ENCODE data around the gene PRR30.
"Not testable (repeated sequence)": the region's sequence is repeated elsewhere in the genome, so short reads cannot be mapped to it uniquely, and the experiment has no call there.

Gene PRR30

DNA sequence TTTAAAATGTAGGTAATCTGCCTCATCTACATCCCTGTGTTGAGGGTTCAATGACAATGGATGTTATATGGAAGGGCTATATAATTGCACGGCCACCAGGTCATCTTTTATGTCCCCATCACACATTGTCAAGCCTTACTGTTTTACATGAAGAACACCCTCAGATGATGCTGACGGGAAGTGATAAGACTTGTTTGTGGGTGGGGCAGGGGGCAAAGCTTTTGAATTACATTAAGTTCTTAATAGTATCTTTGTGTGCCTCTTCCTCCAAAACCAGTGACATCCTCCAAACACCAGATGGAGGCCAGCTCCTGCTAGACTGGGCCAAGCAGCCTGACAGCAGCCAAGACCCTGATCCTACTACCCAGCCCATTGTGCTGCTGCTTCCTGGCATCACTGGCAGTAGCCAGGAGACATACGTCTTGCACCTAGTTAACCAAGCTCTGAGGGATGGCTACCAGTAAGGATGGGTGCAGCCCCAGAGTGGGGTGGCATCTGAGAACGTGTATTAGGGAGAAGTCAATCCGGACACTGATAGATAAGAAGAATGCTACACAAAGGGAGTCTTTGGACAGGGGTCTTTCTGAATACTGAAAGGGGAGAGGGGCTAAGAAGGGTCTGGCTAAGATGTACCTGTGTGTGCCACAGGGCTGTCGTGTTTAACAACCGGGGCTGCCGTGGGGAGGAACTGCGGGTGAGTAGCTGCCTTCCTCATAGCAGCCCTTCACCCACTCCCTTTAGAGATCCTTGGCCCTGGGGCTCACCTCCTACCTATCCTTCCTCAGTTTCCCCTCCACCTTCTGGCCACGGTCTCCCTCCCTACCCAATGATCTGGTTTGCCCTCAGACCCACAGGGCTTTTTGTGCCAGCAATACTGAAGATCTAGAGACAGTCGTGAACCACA is 10.3 kb downstream of the PRR30 start:
- no peak for DNase-seq (ENCODE audit: low spot score)

DNA sequence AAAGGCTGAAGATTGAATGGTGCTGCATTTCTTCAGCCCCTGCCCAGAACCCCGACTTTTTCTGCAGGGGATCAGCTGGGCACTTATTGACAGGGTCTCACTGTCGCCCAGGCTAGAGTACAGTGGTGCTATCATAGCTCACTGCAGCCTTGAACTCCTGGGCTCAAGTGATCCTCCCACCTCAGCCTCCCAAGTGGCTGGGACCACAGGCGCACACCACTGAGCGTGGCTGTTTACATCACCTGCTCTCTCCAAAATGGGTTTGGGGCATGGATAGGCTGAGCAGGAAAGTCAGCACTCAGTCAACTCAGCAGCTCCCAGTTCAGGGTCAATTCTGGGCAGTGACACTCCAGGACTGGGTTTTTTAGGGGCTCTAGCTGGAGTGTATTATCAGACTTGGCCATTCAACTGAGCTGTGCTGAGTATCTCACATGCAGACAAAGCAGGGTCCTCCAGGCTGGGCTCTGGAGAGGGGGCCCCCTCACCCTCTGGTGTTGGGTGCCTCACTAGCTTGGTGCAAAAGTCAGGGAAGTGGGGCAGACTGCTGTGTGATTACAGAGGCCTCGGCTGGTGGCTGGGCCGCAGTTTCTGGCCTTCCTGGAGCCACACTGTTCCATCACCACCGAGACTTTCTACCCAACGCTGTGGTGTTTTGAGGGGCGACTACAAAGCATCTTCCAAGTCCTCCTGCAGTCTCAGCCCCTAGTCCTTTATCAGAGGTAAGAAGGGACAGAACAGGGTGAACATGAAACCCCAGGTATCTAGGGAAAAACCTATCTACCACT is 11.1 kb downstream of the PRR30 start:
- DNase-seq (ENCODE audit: low spot score): no peak

DNA sequence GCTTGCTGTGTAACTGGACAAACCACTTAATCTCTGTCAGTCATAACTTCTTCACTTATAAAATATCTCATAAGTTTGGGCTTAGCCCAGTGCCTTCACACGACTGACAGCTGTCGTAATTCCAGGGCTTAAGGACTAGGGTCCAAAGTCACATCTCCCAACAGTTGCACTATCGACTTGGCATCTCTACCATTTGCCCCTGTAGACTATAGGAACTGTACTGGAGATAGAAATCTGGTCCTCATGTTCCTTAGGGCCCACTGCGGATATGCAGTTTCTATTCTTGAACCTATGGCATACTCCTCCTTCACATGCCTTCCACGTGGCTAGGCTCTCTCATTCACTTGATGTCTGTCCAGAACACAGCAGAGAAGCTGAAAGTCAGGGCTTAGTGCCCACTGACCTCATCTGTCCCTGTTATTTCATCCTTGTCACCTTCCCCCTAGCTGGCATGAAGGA is 12.9 kb downstream of the PRR30 start:
- DNase-seq (ENCODE audit: low spot score): no peak

DNA sequence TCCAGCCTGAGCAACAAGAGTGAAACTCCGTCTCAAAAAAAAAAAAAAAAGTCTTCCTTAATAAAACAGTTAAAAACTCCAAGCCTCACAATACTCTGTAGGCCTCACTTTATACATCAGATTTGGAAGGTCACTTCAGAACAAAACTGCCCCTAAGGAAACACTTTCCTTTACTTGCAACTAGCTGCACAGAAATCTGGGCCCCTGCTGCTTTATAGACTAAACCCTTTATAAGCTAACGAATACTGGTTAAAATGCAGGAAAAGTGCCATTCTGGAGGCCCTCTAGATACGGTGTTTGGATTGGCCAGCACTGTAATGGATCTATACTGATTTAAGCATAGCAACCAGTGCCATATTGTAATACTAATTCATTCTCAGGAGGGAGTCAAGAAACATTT is 14.1 kb downstream of the PRR30 start:
- no peak for DNase-seq (ENCODE audit: low spot score)

DNA sequence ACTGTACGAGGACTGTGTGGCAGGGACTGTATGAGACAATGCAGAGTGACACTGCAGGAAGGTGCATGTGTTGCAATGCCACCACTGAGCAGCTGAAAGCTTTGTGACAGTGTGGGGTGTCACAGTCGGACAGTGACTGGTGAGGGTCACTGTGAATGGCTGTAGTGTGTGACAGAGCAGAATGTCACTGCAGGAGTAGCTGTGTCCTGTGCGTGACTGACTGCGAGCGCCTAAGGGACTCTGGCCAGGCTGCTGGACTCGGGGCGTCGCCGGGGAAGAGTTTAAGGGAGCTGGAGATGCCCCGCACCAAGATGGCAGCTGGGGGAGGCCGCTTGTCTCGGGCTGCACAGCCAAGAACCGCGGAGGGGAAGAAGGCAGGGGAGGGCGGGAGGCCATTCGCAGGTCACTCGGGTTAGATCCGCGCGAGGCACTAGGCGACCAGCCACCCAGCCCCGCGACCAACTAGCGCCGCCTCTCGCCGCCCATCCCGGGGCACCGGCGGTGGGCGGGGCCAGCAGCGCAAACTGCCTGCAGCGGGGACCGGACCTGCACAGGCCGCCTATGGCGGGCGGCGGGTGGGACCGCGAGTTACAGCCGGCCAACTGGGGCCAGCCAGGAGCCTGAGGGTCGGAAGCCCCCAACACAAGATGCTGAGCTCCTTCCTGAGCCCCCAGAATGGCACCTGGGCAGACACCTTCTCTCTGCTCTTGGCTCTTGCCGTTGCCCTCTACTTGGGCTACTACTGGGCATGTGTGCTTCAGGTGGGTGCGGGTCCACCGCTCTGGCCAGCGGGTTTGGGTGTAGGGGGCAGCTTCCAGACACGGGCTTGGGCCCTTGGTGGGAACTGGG is 15.7 kb downstream of the PRR30 start, which contains the start of gene ABHD1:
TSS of gene ABHD1 (plus strand) at position 514 of the 849 bp plus-strand sequence. CDS start at position 648, 134 bp downstream.
- peak; percentile 71 for DNase-seq (ENCODE audit: low spot score)

DNA sequence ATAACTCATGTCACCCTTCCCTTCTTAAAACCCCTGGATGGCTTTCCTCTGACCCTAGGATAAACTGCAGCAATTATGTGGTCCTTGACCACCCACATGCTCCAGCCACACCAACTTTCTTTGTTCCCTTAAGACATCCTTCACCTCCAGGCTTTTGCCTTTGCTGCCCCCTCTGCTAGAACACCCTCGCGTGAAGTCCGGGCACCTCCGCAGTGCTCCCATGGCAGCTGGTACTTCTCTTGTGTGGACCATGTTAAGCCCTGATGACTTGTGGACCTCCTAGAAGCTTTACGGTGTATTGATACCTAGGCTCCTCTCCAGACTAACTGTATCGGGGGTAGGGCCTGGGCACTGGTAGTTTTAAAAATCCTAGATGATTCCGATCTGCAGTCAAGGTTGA is 16.4 kb downstream of the PRR30 start:
- no peak for DNase-seq (ENCODE audit: low spot score)

DNA sequence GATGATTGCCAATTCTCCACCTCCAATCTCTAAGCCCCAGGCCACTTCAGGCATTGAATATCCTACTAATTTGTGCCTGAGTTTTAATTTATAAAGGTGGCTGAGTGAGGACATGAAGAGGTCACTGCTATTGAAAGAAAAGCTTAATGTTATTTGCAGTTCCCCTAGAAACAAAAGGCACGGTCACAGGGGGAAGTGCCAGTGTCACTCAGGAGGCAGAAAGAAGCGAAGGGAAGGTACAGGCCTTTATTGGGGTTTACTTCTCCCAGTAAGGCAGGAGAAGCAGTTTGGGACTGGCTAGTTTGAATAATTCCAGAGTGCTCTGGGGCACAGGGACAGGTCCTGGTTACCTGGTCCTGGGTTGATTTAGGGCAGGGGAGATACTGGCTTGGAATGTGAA is 17.3 kb downstream of the PRR30 start:
- DNase-seq (ENCODE audit: low spot score): no peak

DNA sequence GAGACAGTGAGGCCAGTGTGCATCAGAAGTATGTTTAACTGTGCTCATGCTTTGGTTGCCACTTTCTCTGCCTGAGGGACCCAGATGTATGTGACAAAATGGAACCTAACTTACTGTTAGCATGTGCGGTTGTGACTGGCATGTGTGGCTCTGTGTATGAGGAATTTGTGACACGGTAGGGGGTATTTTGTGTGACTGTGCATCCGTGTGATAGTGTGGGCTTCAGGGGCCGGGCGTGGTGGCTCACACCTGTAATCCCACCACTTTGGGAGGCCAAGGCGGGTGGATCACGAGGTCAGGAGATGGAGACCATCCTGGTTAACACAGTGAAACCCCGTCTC is 19.9 kb downstream of the PRR30 start:
- DNase-seq (ENCODE audit: low spot score): not testable (repeated sequence)

DNA sequence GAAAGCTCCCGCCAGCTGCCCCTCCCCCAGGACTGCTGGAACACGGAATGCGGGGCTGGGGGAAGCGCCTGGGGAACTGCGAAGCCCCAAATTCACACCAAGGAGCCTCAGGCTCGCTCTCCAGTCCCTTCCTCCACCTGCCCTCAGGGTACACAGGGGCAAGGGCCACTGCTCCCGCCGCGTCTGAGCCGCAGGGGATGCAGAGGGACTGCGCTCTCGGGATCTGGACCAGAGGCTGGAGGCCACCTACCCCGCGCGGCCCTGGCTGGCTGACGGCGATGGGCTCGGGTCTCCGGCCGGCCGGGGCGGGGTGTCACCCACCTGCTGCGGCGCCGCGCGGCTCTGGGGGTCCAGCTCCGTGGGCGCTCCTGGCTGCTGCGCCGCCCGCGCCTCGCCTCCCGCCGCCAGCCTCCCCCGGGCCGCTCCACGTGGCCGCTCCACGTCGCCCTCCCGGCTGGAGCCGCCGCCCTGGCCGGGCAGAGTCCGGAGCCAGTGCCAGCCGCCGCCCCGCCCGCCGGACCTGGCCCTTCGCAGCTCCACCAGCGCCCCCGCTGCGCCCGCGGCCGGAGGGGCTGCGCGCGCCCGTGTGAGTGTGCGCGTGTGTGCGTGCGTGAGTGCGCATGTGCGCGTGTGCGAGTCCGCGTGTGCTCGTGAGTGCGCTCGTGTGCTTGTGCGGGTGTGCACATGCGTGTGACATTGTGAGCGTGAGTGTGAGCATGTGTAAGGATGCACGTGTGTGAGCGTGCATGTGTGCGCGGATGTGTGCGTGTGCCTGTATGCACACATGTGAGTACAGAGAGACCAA is 20.5 kb downstream of the PRR30 start, which contains the start of gene CGREF1:
TSS of gene CGREF1 (minus strand) at position 604 of the 805 bp plus-strand sequence. CDS start 14,762 bp downstream, outside the sequence.
- DNase-seq (ENCODE audit: low spot score): no peak

DNA sequence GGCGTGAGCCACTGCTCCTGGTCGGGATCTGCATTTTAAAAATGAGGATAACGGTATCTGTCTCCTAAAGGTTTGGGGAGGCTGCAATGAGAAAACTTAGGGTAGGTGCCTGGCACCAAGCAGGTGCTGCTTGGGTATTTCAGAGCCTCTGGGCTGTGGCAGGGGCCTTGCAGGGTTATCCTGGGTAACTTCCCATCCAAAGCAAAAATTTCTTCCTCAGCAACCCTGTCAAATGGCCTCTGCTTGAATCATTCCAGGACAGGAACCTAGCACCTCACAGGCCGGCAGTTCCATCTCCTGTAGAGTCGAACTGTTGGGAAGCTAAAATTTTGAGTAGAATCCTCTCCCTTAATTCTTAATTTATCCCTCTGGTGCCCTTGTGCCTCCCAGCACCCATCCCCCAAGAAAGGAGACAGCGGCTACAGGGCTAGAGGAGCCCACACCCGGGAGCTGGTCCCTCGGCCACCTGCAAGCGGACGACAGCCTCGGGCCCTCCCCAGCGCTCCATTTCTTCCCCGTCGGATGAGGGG is 21.1 kb downstream of the PRR30 start:
- no peak for DNase-seq (ENCODE audit: low spot score)

DNA sequence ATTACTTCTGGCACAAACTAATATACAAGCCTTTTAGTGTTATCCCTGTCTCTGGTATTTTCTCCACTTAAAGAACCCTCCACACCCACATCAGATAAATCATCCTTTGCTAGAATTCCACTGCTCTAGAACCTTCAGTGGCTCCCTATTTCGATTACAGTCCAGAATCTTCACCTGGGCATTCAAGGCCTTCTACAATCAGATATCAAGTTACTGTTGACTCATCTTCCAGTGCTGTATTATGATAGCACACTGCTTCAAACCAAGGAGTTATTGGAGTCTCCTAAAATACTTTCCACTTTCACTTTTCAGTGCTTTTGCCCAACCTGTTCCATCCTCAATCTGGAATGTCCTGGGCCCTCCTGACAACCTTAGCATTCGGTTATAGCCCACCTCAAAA is 23.7 kb downstream of the PRR30 start:
- DNase-seq (ENCODE audit: low spot score): no peak

DNA sequence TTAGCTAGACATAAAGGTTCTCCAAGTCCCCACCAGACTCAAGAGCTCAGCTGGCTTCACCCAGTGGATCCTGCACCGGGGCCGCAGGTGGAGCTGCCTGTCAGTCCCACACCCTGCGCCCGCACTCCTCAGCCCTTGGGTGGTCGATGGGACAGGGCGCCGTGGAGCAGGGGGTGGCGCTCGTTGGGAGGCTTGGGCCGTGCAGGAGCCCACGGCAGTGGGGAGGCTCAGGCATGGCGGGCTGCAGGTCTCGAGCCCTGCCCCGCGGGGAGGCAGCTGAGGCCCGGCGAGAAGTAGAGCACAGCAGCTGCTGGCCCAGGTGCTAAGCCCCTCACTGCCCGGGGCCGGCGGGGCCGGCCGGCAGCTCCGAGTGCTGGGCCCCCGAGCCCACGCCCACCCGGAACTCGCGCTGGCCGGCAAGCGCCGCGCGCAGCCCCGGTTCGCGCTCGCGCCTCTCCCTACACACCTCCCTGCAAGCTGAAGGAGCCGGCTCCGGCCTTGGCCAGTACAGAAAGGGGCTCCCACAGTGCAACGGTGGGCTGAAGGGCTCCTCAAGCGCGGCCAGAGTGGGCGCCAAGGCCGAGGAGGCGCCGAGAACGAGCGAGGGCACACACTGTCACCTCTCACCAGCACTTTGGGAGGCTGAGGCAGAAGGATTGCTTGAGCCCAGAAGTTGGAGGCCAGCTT is 27.7 kb downstream of the PRR30 start:
- not testable (repeated sequence) for DNase-seq (ENCODE audit: low spot score)

DNA sequence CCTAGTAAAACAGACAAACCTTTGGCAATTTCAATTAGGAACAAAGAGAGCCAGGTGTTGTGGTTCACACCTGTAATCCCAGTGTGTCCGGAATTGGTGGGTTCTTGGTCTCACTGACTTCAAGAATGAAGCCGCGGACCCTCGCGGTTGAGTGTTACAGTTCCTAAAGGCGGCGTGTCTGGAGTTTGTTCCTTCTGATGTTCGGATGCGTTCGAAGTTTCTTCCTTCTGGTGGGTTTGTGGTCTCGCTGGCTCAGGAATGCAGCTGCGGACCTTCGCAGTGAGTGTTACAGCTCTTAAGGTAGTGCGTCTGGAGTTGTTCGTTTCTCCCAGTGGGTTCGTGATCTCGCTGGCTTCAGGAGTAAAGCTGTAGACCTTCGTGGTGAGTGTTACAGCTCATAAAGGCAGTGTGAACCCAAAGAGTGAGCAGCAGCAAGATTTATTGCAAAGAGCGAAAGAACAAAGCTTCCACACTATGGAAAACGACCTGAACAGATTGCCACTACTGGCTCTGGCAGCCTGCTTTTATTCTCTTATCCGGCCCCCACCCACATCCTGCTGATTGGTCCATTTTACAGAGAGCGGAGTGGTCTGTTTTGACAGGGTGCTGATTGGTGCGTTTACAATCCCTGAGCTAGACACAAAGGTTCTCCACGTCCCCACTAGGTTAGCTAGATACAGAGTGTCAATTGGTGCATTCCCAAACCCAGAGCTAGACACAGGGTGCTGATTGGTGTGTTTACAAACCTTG is 28.4 kb downstream of the PRR30 start:
- not testable (repeated sequence) for DNase-seq (ENCODE audit: low spot score)

DNA sequence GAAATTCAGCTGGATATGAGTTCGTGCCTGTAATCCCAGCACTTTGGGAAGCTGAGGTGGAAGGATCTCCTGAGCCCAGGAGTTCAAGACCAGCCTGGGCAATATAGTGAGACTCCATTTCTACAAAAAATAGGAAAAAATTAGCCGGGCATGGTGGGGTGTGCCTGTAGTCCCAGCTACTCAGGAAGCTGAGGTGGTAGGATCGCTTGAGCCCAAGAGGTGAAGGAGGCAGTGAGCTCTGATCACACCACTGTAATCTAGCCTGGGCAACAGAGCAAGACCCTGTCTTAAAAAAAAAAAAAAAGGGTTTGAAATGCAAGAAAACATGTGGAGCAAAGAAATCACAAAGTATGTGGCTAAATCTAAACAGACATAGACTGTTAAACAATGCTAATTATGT is 30.1 kb downstream of the PRR30 start:
- DNase-seq (ENCODE audit: low spot score): no peak

DNA sequence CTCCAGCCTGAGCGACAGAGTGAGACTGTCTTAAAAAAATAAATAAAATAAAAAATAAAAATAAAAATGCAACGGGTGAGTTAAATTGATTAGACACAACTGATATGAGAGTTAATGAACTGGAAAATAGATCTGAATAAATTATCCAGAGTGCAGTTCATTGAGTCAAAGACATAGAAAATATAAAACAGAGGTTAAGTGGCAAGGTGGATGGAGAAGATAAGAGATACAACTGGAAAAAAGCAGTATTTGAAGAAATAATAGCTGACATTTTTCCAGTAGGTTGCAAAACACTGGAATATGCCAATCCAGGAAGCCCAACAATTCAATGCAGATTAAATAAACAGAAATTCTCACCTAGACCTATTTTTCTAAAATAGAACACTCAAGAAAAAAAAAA is 31.0 kb downstream of the PRR30 start:
- DNase-seq (ENCODE audit: low spot score): no peak

DNA sequence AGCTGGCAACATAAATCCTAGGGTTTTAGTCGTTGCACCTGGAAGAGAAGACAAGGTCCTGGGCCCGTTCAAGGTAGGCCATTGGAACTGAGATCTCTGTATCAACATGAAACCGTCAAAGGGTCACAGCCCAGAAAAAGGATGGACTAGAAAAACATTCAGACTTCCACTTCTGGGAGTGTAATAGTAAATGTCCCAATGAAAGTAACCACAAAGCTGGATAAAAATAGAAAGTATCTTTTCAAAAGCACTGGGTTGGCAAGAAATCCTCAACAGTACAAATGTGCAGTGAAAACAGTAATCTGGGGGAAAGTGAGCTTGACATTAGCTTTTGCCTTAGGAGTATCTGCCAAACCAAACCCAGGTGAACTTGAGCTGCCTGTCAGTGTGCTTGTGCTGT is 33.2 kb downstream of the PRR30 start:
- no peak for DNase-seq (ENCODE audit: low spot score)

DNA sequence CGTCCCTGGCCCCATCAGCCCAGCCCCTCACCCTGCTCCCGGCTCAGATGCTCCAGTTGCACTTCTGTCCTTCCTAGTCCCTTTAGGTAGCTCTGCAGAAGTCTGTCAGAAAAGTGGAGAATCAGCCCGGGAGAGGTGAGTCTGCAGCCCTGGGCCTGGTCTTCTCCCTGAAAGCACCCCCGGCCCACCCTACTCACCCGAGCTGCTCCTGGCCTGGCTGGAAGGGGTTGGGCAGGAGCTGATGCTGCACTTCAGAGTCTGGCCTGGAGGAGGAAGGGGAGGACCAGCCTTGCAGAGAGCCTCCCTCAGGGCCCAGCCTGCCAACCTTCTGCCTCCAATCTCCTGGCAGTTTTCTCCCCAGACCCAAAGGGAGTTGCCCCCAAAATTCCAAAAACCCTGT is 36.9 kb downstream of the PRR30 start:
- DNase-seq (ENCODE audit: low spot score): no peak

DNA sequence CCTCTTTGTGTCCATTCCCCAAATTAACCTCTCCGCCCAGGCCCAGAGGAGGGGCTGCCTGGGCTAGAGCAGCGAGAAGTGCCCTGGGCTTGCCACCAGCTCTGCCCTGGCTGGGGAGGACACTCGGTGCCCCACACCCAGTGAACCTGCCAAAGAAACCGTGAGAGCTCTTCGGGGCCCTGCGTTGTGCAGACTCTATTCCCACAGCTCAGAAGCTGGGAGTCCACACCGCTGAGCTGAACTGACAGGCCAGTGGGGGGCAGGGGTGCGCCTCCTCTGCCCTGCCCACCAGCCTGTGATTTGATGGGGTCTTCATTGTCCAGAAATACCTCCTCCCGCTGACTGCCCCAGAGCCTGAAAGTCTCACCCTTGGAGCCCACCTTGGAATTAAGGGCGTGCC is 39.2 kb downstream of the PRR30 start:
- no peak for DNase-seq (ENCODE audit: low spot score)

DNA sequence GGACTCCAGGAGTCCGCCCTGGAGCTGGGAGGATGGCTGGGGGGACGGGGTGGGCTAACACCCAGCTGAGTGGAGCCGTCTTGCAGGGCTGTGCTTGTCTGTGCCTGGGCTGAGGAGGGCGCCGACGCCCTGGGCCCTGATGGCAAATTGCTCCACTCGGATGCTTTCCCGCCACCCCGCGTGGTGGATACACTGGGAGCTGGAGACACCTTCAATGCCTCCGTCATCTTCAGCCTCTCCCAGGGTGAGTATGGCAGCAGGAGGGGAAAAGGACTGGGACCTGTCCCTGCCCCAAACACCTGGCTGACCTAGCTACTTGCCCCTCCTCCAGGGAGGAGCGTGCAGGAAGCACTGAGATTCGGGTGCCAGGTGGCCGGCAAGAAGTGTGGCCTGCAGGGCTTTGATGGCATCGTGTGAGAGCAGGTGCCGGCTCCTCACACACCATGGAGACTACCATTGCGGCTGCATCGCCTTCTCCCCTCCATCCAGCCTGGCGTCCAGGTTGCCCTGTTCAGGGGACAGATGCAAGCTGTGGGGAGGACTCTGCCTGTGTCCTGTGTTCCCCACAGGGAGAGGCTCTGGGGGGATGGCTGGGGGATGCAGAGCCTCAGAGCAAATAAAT is 39.8 kb downstream of the PRR30 start:
- DNase-seq (ENCODE audit: low spot score): no peak

Data from putamen (tissue), 1 donor.